Retinal pigment epithelial cell (primary cell): ENCODE measurements around the gene ULK2.

Experiments used
- DNase-seq: peaks from one replicate; pipeline ENCODE4 v3.0.0-alpha.2; 2010; ENCODE audit warnings: low read depth
- H3K4me3 ChIP-seq: 2 replicates; pipeline ENCODE4 v1.5.1; 2011; ENCODE audit warnings: mild to moderate bottlenecking, low read length, control low read depth, moderate library complexity
- CTCF ChIP-seq: conservative IDR thresholded peaks from 2 replicates; pipeline ENCODE4 v1.5.1; 2011; ENCODE audit warnings: low read depth, low read length, control low read depth, inconsistent platforms

ULK2 gene

DNA sequence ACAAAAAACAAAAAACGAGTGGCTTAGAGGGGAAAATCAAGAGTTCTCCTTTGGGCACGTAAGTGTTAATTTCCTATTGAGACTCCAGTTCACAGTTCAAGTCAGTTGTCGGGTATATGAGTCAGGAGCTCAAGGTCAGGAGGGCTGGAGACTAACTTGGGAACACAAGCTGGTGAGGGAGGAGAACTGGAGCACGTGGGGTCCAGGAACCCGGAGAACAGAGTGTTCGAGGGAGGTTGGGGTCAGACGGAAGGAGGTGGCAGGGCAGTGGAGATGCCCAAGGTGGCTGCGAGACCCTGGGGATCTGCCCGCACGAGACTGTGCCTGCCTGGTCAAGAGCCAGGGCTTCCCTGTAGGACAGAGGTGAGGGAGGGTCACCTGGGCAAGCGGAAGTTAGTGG lies 131.7 kb downstream of the ULK2 start:
- H3K4me3 ChIP-seq, result no peak overlapping the region
- DNase-seq, result no peak
- TF ChIP-seq CTCF, result no peak

- DNase-seq, result no peak
- TF ChIP-seq CTCF, result no peak
- H3K4me3 ChIP-seq, result no peak overlapping the region
Measured at GRCh38 chr17:19733953-19734526, 133.7 kb downstream of the ULK2 start.

- DNase-seq, result no peak
- H3K4me3 ChIP-seq, result no peak overlapping the region
Measured at GRCh38 chr17:19731626-19732025, 136.1 kb downstream of the ULK2 start.

DNA sequence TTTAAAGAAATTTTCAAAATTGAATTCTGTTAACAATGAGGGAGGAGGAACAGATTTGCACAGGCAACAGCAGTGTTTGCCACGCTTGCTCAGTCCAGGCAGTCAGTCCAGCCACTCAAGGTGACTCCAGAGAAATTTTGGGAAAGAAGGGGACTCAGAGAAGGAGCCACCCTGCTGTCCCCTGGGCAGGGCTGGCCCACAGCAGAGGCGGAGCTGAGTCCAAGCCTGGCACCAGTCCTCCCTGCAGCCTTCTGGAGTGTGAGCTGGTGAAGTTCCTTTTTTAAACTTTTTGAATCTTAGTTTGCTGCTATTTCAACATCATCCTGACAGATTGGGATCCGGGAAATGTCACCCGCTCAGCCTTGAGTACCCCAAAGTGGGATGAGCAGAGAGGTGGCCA lies 136.9 kb downstream of the ULK2 start:
- no peak for DNase-seq
- TF ChIP-seq CTCF, result no peak

More at GRCh38 chr17:19731626-19732025, 136.1 kb downstream of the ULK2 start:
- no peak for TF ChIP-seq CTCF

GRCh38 chr17:19729900-19730299 lies 137.8 kb downstream of the ULK2 start:
- H3K4me3 ChIP-seq, result no peak overlapping the region
- no peak for TF ChIP-seq CTCF
- DNase-seq, result no peak

More for the DNA sequence above, 136.9 kb downstream of the ULK2 start:
- H3K4me3 ChIP-seq, result no peak overlapping the region

DNA sequence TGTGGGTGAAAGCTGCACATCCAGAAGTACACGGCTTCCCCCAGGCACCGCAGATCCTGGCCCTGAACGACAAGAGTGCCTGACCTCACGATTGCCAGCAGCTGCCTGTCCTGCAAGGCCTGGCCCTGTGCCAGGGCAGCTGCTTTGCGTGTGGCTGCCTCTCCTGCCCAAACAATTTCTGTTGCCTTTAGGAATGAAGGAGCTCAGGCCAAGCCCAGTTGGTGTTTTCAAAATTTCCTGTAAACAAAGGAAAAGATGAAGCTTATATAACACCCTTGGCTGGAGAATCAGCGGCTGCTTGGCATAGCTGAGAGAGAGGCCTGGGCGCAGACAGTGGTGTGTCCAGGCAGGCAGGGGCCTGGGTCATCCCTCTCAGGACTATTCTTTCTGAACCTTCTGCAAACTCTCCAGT lies 139.6 kb downstream of the ULK2 start:
- DNase-seq, result no peak
- TF ChIP-seq CTCF, result no peak
- no peak overlapping the region for H3K4me3 ChIP-seq

- no peak for TF ChIP-seq CTCF
- no peak overlapping the region for H3K4me3 ChIP-seq
- DNase-seq, result peak; percentile 62
Measured at GRCh38 chr17:19727501-19728078, 140.1 kb downstream of the ULK2 start.
